HCT116 (cell line): ENCODE data around the gene CEP170B. TPM values are rescaled to one million over a fixed set of nuclear protein-coding genes. Genes with fewer than 3 reads are reported as not detected.

Experiments used
- ATAC-seq: fragments of 200-7000 bp; cut with Tn5 transposase; 2 replicates; pipeline ENCODE4 v1.9.1; 2020; ENCODE audit warnings: mild to moderate bottlenecking, moderate library complexity
- BruUV-seq: library from RNA; stranded (reverse); fragments of 400-500 nt; replicated peaks from 2 replicates; lab custom pipeline; 2021; lab: Mats Ljungman, UMichigan
- CTCF ChIA-PET: fragments of 300-600 bp; sonication (Branson Sonifier 250); formaldehyde crosslinking; loops from one replicate; lab custom pipeline; 2021; ENCODE audit warnings: antibody characterized with exemption; lab: Charles Lee
- POLR2A ChIA-PET: fragments of 300-600, 350-600 bp; sonication (Branson Sonifier 250); formaldehyde crosslinking; loops from one replicate; lab custom pipeline; 2021; ENCODE audit warnings: antibody characterized with exemption; lab: Charles Lee
- RAD21 ChIA-PET, 2 experiments: fragments of 300-600 bp; sonication (Branson Sonifier 250); formaldehyde crosslinking; loops; one replicate each; lab custom pipeline; 2023; ENCODE audit warnings: low total read pairs in 2 of 2; ENCODE audit not compliant: uncharacterized antibody in 2 of 2, unreplicated experiment in 2 of 2, low non-redundant PET in 1 of 2; lab: Charles Lee
- DNase-seq: peaks from one replicate; pipeline ENCODE4 v3.0.0-alpha.2; 2010; ENCODE audit warnings: low read depth, low spot score
- H2AFZ ChIP-seq: fragments of 200-600 bp; shearing (Covaris generic), sonication (generic); 2 replicates; pipeline ENCODE4 v1.6.1; 2017; ENCODE audit warnings: low read depth, mixed run types, mixed read lengths, antibody characterized with exemption, low read length; ENCODE audit not compliant: poor library complexity, severe bottlenecking
- H3K27ac ChIP-seq: 2 replicates; pipeline ENCODE4 v1.5.1; 2012; ENCODE audit warnings: low read depth, low read length
- H3K27me3 ChIP-seq: fragments of 200-600 bp; sonication (generic); 2 replicates; pipeline ENCODE4 v1.6.1; 2016; ENCODE audit warnings: mixed run types, low read length, mixed read lengths; ENCODE audit not compliant: insufficient read depth
- H3K36me3 ChIP-seq, 2 experiments: fragments of 200-500 bp in 1 of 2; fragments of 200-600 bp in 1 of 2; sonication (Bioruptor generic) in 1 of 2; sonication (generic) in 1 of 2; 2 replicates each; pipeline versions ENCODE4 v1.5.1 to v1.6.1; 2014 to 2016; ENCODE audit warnings: low read length in 2 of 2, inconsistent platforms in 1 of 2, mixed read lengths in 1 of 2, mixed run types in 1 of 2; ENCODE audit not compliant: insufficient read depth in 2 of 2, control insufficient read depth in 1 of 2
- H3K4me1 ChIP-seq, 2 experiments: fragments of 200-600 bp in 1 of 2; sonication (generic) in 1 of 2; 2 replicates each; pipeline versions ENCODE4 v1.5.1 to v1.6.1; 2012 to 2017; ENCODE audit warnings: low read length in 2 of 2, inconsistent platforms in 1 of 2, mild to moderate bottlenecking in 1 of 2, mixed read lengths in 1 of 2, mixed run types in 1 of 2, moderate library complexity in 1 of 2; ENCODE audit not compliant: insufficient read depth in 2 of 2, control insufficient read depth in 1 of 2
- H3K4me2 ChIP-seq: fragments of 200-600 bp; sonication (generic); 2 replicates; pipeline ENCODE4 v1.6.1; 2017; ENCODE audit warnings: mixed run types, low read length, mixed read lengths
- H3K4me3 ChIP-seq, 2 experiments: fragments of 200-600 bp in 1 of 2; sonication (generic) in 1 of 2; replicated peaks in 1 of 2; 2 replicates each; pipeline ENCODE4 v1.5.1; 2011 to 2016; ENCODE audit warnings: low read length in 2 of 2, control low read depth in 1 of 2, low read depth in 1 of 2, mild to moderate bottlenecking in 1 of 2, mixed read lengths in 1 of 2, mixed run types in 1 of 2
- H3K79me2 ChIP-seq: fragments of 200-600 bp; sonication (generic); 2 replicates; pipeline ENCODE4 v1.6.1; 2017; ENCODE audit warnings: mild to moderate bottlenecking, mixed run types, low read length, moderate library complexity, mixed read lengths; ENCODE audit not compliant: insufficient read depth
- H3K9ac ChIP-seq: fragments of 200-600 bp; sonication (generic); 2 replicates; pipeline ENCODE4 v1.6.1; 2016; ENCODE audit warnings: low read length, mixed read lengths
- H3K9me2 ChIP-seq: fragments of 200-600 bp; sonication (generic), shearing (Covaris generic); 2 replicates; pipeline ENCODE4 v1.6.1; 2017; ENCODE audit warnings: mixed run types, mild to moderate bottlenecking, moderate library complexity; ENCODE audit not compliant: insufficient read depth
- H3K9me3 ChIP-seq, 2 experiments: fragments of 200-500 bp in 1 of 2; fragments of 200-600 bp in 1 of 2; sonication (Bioruptor generic) in 1 of 2; sonication (generic) in 1 of 2; 2 replicates each; pipeline ENCODE4 v1.6.1; 2014 to 2017; ENCODE audit warnings: low read length in 2 of 2, mixed read lengths in 2 of 2, inconsistent platforms in 1 of 2, low read depth in 1 of 2, mild to moderate bottlenecking in 1 of 2, mixed run types in 1 of 2, moderate library complexity in 1 of 2; ENCODE audit not compliant: control insufficient read depth in 1 of 2, insufficient read depth in 1 of 2
- H4K20me1 ChIP-seq: fragments of 200-600 bp; sonication (generic), shearing (Covaris generic); 2 replicates; pipeline ENCODE4 v1.6.1; 2017; ENCODE audit warnings: mixed run types, mild to moderate bottlenecking, moderate library complexity; ENCODE audit not compliant: insufficient read depth
- CBX3 ChIP-seq: IDR thresholded peaks from 2 replicates; pipeline ENCODE4 v1.6.1; 2012; ENCODE audit warnings: low read depth
- EGR1 ChIP-seq: IDR thresholded peaks from 2 replicates; pipeline ENCODE4 v1.6.1; 2012; ENCODE audit warnings: low read depth
- ELF1 ChIP-seq: IDR thresholded peaks from 2 replicates; pipeline ENCODE4 v1.6.1; 2012; ENCODE audit warnings: low read depth, borderline replicate concordance
- EZH2 ChIP-seq: fragments of 200-600 bp; sonication (generic); IDR thresholded peaks from 2 replicates; pipeline ENCODE4 v1.6.1; 2017; ENCODE audit warnings: antibody characterized with exemption, mixed run types
- EZH2phosphoT487 ChIP-seq: fragments of 200-600 bp; IDR thresholded peaks from 2 replicates; pipeline ENCODE4 v1.6.1; 2018; ENCODE audit warnings: antibody characterized with exemption, borderline replicate concordance
- JUND ChIP-seq: IDR thresholded peaks from 2 replicates; pipeline ENCODE4 v1.6.1; 2012
- POLR2AphosphoS5 ChIP-seq: IDR thresholded peaks from 2 replicates; pipeline ENCODE4 v1.6.1; 2011; ENCODE audit warnings: mild to moderate bottlenecking, low read depth, low read length, moderate library complexity
- RAD21 ChIP-seq: IDR thresholded peaks from 2 replicates; pipeline ENCODE4 v1.6.1; 2012; ENCODE audit warnings: low read depth, mild to moderate bottlenecking
- SIN3A ChIP-seq: IDR thresholded peaks from 2 replicates; pipeline ENCODE4 v1.6.1; 2012; ENCODE audit warnings: low read depth
- TCF7L2 ChIP-seq: IDR thresholded peaks from 2 replicates; pipeline ENCODE4 v1.7.0; 2011; ENCODE audit warnings: borderline replicate concordance, inconsistent platforms; ENCODE audit not compliant: insufficient read depth, insufficient read length; ENCODE audit errors: extremely low read depth
- YY1 ChIP-seq: IDR thresholded peaks from 2 replicates; pipeline ENCODE4 v1.6.1; 2011; ENCODE audit warnings: low read length, low read depth, moderate library complexity, mild to moderate bottlenecking; ENCODE audit not compliant: insufficient replicate concordance; ENCODE audit errors: extremely low read depth
- ZFX ChIP-seq: fragments of 450-650 bp; IDR thresholded peaks from 2 replicates; pipeline ENCODE4 v1.6.1; 2017
- ZNF274 ChIP-seq: fragments of 200-500 bp; sonication (Bioruptor generic); IDR thresholded peaks from 2 replicates; pipeline ENCODE4 v1.6.1; 2014; ENCODE audit warnings: mild to moderate bottlenecking, low read depth, low read length, inconsistent platforms
- intact Hi-C: fragments of 100-400 bp; cut with micrococcal nuclease; formaldehyde crosslinking; loops from 2 replicates; pipeline ENCODE4 v1.10.0; 2022
- total RNA-seq: library from RNA; stranded (reverse); gene quantifications from one replicate; pipeline ENCODE4 v1.2.1, GENCODE V29; 2021; ENCODE audit not compliant: unreplicated experiment
- TF ChIP-seq, protein P1 (sequence below), 3 experiments: fragments of 200-600 bp in 1 of 3; sonication (generic) in 1 of 3; IDR thresholded peaks in 2 of 3; conservative IDR thresholded peaks in 1 of 3; 2 replicates each; pipeline ENCODE4 v1.5.1; 2012 to 2017; ENCODE audit warnings: low read depth in 2 of 3, low read length in 2 of 3, antibody characterized with exemption in 1 of 3, borderline replicate concordance in 1 of 3, control low read depth in 1 of 3, mild to moderate bottlenecking in 1 of 3, mixed read lengths in 1 of 3, mixed run types in 1 of 3, moderate library complexity in 1 of 3; ENCODE audit not compliant: insufficient read depth in 1 of 3
- TF ChIP-seq, protein P2 (sequence below): IDR thresholded peaks from 2 replicates; pipeline ENCODE4 v1.6.1; 2012
- TF ChIP-seq, protein P3 (sequence below): IDR thresholded peaks from 2 replicates; pipeline ENCODE4 v1.6.1; 2011; ENCODE audit warnings: mild to moderate bottlenecking, low read length, moderate library complexity; ENCODE audit not compliant: insufficient replicate concordance; ENCODE audit errors: extremely low read depth

The CEP170B gene
- total RNA-seq, 1 experiment from 2014 or later = 45.9 TPM

DNA sequence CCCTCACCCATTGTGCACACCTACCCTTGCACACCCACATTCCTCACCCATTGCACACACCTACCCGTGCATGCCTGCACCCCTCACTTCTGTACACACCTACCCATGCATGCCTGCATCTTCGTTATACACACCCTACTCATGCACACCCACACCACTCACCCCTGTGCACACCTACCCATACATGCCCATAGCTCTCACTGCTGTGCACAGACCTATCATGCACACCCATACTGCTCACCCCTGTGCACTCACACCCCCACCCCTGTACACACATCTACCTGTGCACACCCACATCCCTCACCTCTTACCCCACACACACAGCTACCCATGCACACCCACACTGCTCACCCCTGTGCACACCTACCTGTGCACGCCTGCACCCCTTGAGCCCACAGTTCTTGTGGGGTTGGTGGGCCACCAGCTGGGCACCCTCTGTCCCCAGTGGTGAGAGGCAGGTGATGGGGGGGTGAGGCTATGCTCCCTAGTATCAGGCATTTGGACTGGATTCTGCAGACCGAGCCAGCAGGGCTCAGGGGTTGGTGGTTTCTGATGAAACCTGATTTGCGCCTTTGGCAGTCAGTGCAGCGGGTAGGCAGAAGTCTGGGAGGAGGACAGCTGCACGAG is 15.6 kb downstream of the CEP170B start:
- ChIA-PET POLR2A (no interaction called here), RAD21 (no interaction called here), CTCF (interaction anchor here (1.4 kb wide), 1 partner anchor 16 kb away, joined by 4 read pairs; no protein-coding TSS in a partner anchor)
- Histone ChIP-seq H3K4me3 (no peak overlapping the region), H3K27ac (no peak overlapping the region), H3K9me3 (no peaks in the 10 kb centered on the region), H3K4me1 (peaks cover 17% of the 10 kb centered on the region in 2 experiments), H3K79me2 (peaks cover 7% of the 10 kb centered on the region; the same call in 1 of the 2 replicates), H4K20me1 (peaks cover 6% of the 10 kb centered on the region; the same call in 1 of the 2 replicates), H3K36me3 (peaks cover 8 to 16% of the 10 kb centered on the region in 2 experiments; a peak in 2 of 4 replicates), H2AFZ (no peak overlapping the region), H3K27me3 (no peaks in the 10 kb centered on the region), H3K9ac (no peak overlapping the region), H3K4me2 (no peak overlapping the region), H3K9me2 (no peaks in the 10 kb centered on the region)
- ATAC-seq = no peak
- BruUV-seq = no TSS peak
- TF ChIP-seq SIN3A = no peak
- no peak for TF ChIP-seq CBX3
- no peak for TF ChIP-seq EGR1
- TF ChIP-seq RAD21 = no peak
- TF ChIP-seq, protein P1, sequence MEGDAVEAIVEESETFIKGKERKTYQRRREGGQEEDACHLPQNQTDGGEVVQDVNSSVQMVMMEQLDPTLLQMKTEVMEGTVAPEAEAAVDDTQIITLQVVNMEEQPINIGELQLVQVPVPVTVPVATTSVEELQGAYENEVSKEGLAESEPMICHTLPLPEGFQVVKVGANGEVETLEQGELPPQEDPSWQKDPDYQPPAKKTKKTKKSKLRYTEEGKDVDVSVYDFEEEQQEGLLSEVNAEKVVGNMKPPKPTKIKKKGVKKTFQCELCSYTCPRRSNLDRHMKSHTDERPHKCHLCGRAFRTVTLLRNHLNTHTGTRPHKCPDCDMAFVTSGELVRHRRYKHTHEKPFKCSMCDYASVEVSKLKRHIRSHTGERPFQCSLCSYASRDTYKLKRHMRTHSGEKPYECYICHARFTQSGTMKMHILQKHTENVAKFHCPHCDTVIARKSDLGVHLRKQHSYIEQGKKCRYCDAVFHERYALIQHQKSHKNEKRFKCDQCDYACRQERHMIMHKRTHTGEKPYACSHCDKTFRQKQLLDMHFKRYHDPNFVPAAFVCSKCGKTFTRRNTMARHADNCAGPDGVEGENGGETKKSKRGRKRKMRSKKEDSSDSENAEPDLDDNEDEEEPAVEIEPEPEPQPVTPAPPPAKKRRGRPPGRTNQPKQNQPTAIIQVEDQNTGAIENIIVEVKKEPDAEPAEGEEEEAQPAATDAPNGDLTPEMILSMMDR (IDR thresholded peaks at IDR 0.05 in 2 of 3, conservative IDR thresholded peaks at IDR 0.05 in 1 of 3; ENCODE audit: borderline replicate concordance in 1 of 3, insufficient read depth in 1 of 3, low read depth in 2 of 3, low read length in 2 of 3) = no peak
- TF ChIP-seq POLR2AphosphoS5 = no peak
- no peak for TF ChIP-seq TCF7L2
- TF ChIP-seq EZH2 = no peak
- no peak for TF ChIP-seq YY1
- no peak for TF ChIP-seq EZH2phosphoT487
- TF ChIP-seq ELF1 = no peak
- TF ChIP-seq, protein P2, sequence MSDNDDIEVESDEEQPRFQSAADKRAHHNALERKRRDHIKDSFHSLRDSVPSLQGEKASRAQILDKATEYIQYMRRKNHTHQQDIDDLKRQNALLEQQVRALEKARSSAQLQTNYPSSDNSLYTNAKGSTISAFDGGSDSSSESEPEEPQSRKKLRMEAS = no peak
- TF ChIP-seq, protein P3, sequence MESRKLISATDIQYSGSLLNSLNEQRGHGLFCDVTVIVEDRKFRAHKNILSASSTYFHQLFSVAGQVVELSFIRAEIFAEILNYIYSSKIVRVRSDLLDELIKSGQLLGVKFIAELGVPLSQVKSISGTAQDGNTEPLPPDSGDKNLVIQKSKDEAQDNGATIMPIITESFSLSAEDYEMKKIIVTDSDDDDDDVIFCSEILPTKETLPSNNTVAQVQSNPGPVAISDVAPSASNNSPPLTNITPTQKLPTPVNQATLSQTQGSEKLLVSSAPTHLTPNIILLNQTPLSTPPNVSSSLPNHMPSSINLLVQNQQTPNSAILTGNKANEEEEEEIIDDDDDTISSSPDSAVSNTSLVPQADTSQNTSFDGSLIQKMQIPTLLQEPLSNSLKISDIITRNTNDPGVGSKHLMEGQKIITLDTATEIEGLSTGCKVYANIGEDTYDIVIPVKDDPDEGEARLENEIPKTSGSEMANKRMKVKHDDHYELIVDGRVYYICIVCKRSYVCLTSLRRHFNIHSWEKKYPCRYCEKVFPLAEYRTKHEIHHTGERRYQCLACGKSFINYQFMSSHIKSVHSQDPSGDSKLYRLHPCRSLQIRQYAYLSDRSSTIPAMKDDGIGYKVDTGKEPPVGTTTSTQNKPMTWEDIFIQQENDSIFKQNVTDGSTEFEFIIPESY = no peak
- TF ChIP-seq ZNF274 = no peak
- TF ChIP-seq ZFX = no peak
- no peak for TF ChIP-seq JUND
- DNase-seq = no peak
- intact Hi-C loops = no loop called here
